GM12874 (cell line): Measurements from ENCODE around the gene SMAD3.

ENCODE experiments used
- CTCF ChIP-seq: IDR thresholded peaks from 2 replicates; pipeline ENCODE4 v1.5.1; 2011; ENCODE audit warnings: low read depth, mild to moderate bottlenecking, control low read depth, low read length, moderate library complexity; ENCODE audit not compliant: insufficient read depth

Gene SMAD3

GRCh38 chr15:67066959-67067853 lies 1.8 kb downstream of the SMAD3 start:
- TF ChIP-seq CTCF, result no peak

- no peak for TF ChIP-seq CTCF
These were observed 2.6 kb downstream of the SMAD3 start for GRCh38 chr15:67067930-67068551.

- TF ChIP-seq CTCF, result no peak
These were observed 3.5 kb downstream of the SMAD3 start for GRCh38 chr15:67068710-67069400.

- no peak for TF ChIP-seq CTCF
These were observed 4.7 kb downstream of the SMAD3 start for GRCh38 chr15:67070150-67070549.

- TF ChIP-seq CTCF, result no peak
These were observed 5.7 kb downstream of the SMAD3 start for GRCh38 chr15:67070892-67071664.

- TF ChIP-seq CTCF, result no peak
These were observed 7.0 kb downstream of the SMAD3 start for GRCh38 chr15:67072442-67072841.
